BE2C (cell line): ENCODE data around the gene ZSWIM5.

ENCODE experiments used
- DNase-seq: peaks from one replicate; pipeline ENCODE4 v3.0.0-alpha.2; 2020
- H3K27me3 ChIP-seq: fragments of 250-450 bp; sonication (Bioruptor Pico); 2 replicates; pipeline ENCODE4 v1.5.1; 2020; ENCODE audit warnings: mild to moderate bottlenecking
- H3K36me3 ChIP-seq: fragments of 250-450 bp; sonication (Bioruptor Pico); 2 replicates; pipeline ENCODE4 v1.5.1; 2020; ENCODE audit warnings: mild to moderate bottlenecking
- H3K4me1 ChIP-seq: fragments of 250-450 bp; sonication (Bioruptor Pico); 2 replicates; pipeline ENCODE4 v1.5.1; 2020
- H3K4me3 ChIP-seq: 2 replicates; pipeline ENCODE4 v1.5.1; 2011; ENCODE audit warnings: low read depth, low read length
- H3K9me3 ChIP-seq: fragments of 250-450 bp; sonication (Bioruptor Pico); 2 replicates; pipeline ENCODE4 v1.5.1; 2020
- TF ChIP-seq, protein P1 (sequence below): IDR thresholded peaks from 2 replicates; pipeline ENCODE4 v1.5.1; 2012; ENCODE audit warnings: mild to moderate bottlenecking, low read depth, low read length

ZSWIM5 gene

DNA sequence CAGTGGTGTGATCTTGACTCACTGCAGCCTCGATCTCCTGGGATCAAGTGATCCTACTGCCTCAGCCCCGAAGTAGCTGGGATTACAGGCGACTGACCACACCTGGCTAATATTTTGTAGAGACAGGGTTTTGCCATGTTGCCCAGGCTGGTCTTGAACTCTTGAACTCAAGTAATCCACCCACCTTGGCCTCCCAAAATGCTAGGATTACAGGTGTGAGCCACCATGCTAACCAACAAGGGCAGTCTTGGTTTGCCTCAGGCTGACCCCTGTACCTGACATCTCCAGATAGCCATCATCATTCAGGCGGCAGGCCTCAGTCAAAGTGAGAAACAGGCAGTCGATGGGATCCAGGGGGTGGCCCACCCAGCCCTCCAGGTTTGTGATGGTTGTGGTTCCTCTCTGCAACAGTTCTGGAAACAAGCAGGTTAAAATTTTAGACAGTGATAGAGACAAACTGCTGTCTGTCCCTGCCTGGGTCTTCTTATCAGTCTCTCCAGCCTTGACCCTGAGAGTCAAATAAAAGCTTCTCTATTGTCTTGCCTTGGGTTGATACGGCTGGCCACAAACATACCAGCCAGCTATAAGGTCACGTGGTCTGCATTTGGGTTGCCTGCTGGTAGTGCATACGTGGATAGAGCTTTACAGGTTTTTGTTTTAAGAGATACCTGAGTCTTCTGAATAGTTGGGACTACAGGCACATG, 167.6 kb downstream of the ZSWIM5 start:
- Histone ChIP-seq H3K36me3 (no peaks in the 10 kb centered on the region), H3K4me1 (no peaks in the 10 kb centered on the region), H3K4me3 (no peak overlapping the region), H3K27me3 (no peaks in the 10 kb centered on the region), H3K9me3 (no peaks in the 10 kb centered on the region)
- DNase-seq: no peak
- TF ChIP-seq, protein P1, sequence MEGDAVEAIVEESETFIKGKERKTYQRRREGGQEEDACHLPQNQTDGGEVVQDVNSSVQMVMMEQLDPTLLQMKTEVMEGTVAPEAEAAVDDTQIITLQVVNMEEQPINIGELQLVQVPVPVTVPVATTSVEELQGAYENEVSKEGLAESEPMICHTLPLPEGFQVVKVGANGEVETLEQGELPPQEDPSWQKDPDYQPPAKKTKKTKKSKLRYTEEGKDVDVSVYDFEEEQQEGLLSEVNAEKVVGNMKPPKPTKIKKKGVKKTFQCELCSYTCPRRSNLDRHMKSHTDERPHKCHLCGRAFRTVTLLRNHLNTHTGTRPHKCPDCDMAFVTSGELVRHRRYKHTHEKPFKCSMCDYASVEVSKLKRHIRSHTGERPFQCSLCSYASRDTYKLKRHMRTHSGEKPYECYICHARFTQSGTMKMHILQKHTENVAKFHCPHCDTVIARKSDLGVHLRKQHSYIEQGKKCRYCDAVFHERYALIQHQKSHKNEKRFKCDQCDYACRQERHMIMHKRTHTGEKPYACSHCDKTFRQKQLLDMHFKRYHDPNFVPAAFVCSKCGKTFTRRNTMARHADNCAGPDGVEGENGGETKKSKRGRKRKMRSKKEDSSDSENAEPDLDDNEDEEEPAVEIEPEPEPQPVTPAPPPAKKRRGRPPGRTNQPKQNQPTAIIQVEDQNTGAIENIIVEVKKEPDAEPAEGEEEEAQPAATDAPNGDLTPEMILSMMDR: no peak

DNA sequence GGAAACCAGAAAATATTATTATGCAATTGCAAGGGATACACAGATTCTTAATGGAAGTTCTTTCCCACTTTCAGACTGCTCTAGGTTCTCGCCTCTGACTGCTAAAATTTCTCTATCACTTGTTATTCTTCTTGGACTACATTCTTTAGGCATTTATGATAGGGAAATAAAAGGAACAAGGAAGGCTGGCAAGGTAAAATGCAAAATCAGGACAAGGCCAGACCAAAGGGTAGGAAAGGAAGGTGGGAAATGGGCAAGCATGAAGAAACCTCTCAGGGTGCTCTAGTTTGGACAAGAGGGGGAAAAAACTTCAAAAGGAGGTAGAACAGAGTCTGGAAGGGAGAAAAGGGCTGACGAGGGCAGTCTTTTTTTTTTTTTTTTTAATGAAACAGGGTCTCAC, 168.2 kb downstream of the ZSWIM5 start:
- H3K4me1 ChIP-seq: no peaks in the 10 kb centered on the region
- H3K9me3 ChIP-seq: no peaks in the 10 kb centered on the region
- H3K27me3 ChIP-seq: no peaks in the 10 kb centered on the region
- DNase-seq: no peak
- H3K36me3 ChIP-seq: no peaks in the 10 kb centered on the region
- TF ChIP-seq, protein P1: no peak
- no peak overlapping the region for H3K4me3 ChIP-seq

DNA sequence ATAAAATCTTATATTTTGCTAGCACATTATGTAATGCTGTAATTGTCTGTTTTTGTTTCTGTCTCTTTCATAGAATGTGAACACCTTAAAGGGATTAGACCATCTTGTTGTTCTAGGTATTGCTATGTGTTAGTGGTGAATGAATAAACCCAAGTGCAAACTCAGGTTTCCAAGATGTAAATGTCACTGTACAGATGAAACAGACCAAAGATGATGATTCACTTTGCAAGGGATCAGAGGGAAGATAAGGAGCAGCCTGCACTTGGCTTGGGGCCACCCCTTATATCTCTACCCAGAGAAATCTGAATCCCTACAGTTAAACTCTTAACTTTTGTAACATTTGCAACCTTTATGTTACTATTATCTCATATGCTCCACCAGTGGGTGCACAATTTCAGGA, 168.9 kb downstream of the ZSWIM5 start:
- H3K4me3 ChIP-seq: no peak overlapping the region
- H3K27me3 ChIP-seq: no peaks in the 10 kb centered on the region
- no peaks in the 10 kb centered on the region for H3K9me3 ChIP-seq
- no peaks in the 10 kb centered on the region for H3K36me3 ChIP-seq
- H3K4me1 ChIP-seq: no peaks in the 10 kb centered on the region
- TF ChIP-seq, protein P1: no peak
- DNase-seq: peak; percentile 8

DNA sequence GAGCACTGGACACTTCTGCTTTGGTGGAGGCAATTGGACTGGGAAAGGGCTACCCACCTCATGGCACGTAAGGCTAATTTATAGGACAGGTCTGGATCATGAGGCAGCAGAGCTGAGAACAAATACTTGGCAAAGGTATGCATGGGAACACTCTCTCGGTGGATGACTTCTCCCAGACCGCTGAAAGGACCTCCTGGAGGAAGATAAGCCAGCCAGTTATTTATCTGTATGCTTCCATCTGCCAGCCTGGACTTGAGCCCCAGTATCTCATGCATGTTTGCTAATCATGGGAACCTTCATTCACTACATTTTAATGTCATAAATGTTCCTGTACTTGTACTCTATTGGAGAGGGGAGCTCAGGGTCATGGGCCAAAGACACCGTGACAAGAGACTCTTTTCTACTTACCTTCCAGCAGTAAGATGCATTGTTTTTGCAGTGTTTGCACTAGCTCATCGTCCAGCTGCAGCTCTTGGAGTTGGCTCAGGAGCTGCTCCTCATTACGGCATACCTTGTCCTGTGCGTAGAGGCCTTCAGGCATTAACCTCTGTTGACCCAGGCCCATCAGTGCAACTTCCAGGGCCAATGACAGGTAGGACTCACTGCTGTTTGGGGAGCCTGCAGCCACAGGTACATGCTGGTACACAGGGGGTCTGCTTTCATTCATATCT, 170.6 kb downstream of the ZSWIM5 start:
- no peak for DNase-seq
- TF ChIP-seq, protein P1: no peak

DNA sequence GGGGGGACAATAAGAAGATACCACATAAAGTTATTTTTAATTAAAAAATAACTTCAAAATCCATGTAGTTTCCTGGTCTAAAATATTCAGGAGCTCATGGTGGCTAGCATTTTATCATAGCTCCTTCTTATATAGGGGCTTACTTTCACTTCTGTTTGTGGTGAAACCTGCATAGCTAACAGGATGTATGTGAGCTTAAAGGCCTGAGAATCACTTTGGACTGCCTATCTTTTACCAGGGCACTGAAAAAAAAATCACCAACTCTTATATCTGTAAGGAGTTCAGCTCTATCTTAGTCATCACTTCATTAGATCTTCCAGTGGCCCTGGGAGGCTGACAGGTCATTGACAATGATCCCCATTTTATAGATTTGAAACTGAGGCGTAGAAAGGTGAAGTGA, 173.0 kb downstream of the ZSWIM5 start:
- Histone ChIP-seq H3K36me3 (no peaks in the 10 kb centered on the region), H3K4me3 (no peak overlapping the region), H3K27me3 (no peaks in the 10 kb centered on the region), H3K9me3 (no peaks in the 10 kb centered on the region), H3K4me1 (no peaks in the 10 kb centered on the region)
- no peak for DNase-seq
- TF ChIP-seq, protein P1: no peak

More for the DNA sequence above, 170.6 kb downstream of the ZSWIM5 start:
- Histone ChIP-seq H3K4me3 (no peak overlapping the region), H3K4me1 (no peaks in the 10 kb centered on the region), H3K27me3 (no peaks in the 10 kb centered on the region), H3K9me3 (no peaks in the 10 kb centered on the region), H3K36me3 (no peaks in the 10 kb centered on the region)

DNA sequence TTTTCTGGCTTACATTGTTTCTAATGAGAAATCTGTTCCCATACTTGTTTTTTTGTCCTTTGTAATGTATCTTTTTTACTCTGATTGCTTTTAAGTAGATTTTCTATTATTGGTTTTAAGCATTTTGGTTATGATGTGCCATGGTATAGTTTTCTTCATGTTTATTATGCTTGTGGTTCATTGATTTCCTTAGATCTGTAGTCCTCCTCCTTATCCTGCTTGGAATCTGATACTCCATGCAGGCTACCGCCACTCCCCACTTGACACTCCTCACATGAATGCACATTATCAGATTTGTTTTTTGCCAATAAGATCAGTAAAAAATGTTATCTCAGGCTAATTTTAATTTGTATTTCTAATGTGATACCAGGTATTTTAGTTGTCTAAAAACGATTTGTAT, 173.6 kb downstream of the ZSWIM5 start:
- Histone ChIP-seq H3K4me1 (no peaks in the 10 kb centered on the region), H3K9me3 (no peaks in the 10 kb centered on the region), H3K4me3 (no peak overlapping the region), H3K27me3 (no peaks in the 10 kb centered on the region), H3K36me3 (no peaks in the 10 kb centered on the region)
- DNase-seq: no peak
- TF ChIP-seq, protein P1: no peak
